Fibroblast of skin of left quadriceps (primary cell): ENCODE data around the gene RPIA.

Experiments used
- DNase-seq, 2 experiments: peaks; one replicate each; pipeline ENCODE4 v3.0.0-alpha.2; 2013; ENCODE audit warnings: low read depth in 2 of 2

Gene RPIA

GRCh38 chr2:88684519-88684918, 7.0 kb upstream of the RPIA start:
- DNase-seq, result no peak

GRCh38 chr2:88686320-88686719, 5.2 kb upstream of the RPIA start:
- no peak for DNase-seq

GRCh38 chr2:88687384-88687783, 4.1 kb upstream of the RPIA start:
- no peak for DNase-seq

DNA sequence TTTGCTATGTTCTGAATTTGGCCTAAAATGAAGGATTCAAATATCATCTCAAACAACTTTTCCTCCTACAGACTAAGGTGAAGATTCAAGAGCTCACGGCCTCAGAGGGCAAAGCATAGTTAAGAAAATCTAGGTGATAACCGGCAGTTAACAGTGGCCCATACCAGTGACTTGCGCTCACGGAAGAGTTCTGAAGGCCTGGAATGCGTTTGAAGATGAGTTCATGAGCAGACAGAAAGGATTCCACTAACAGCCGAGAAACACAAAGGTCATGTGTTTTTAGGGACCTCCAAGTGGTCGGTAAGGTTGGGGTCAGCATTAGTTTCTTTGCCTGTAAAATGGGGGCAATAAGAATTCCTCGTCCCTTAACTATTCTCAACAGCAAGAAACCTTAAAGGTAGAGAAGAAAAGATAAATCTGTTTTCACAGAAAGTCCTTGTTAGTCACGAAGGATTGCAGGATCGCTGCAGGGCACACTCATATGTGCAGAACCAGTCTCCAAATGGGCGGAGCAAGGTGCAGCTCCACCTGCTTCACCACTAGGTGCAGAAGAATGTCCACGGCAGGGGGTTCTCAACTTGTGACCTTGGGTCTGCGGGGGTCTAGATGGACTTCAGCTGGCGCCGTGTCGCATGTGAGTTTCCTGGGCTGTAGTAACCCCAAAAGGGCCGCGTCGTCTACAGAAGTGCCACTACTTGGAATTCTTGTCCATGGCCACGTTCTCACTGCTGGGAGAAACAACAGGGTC, 708 bp upstream of the RPIA start:
- DNase-seq, result no peak

- no peak for DNase-seq
Measured at GRCh38 chr2:88692187-88692586, 714 bp downstream of the RPIA start.

GRCh38 chr2:88693911-88694414, 2.5 kb downstream of the RPIA start:
- no peak for DNase-seq

GRCh38 chr2:88696611-88697010, 5.1 kb downstream of the RPIA start:
- no peak for DNase-seq

GRCh38 chr2:88697370-88698026, 6.0 kb downstream of the RPIA start:
- no peak for DNase-seq

DNA sequence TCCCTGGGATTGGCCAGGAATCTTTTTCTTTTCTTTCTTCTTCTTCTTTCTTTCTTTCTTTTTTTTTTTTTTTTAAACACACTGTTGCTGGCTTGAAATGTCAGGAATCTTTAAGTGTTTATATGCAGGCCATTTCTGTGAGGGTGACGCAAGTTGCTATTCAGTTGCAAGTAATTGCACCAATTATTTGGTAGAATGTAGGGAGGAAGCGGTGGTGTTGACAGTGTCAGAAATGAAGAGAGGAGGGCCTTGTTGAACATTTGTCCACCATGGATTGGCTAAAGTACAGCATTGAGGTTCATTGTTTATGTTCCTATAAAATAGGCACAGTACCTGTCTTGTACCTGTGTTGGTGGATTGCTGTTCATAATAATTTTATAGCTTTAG, 6.5 kb downstream of the RPIA start:
- no peak for DNase-seq

- no peak for DNase-seq
Measured at GRCh38 chr2:88698498-88699233, 7.2 kb downstream of the RPIA start.

- no peak for DNase-seq
Measured at GRCh38 chr2:88707003-88707402, 15.5 kb downstream of the RPIA start.

DNA sequence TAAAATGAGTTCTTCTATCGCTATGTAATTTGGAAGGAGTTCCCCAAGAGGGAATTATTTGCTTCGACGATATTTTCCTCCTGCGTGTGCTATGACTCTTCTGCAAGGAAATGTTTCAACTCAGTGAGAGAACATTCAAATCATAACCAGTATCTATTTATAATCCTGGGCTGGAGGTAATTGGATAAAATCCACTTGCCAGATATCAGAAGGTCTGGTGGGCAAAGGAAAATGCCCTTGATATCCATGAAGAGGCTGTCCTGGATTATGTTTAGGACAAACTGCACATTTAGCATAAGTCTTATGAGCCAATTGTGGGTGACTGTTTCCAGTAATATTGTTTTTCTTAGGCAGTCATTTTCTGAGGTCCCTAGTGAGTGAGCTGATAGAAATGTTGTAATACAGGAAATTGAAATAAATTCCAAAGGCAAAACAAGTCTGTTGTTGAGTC, 17.7 kb downstream of the RPIA start:
- peak; percentile 9 to 12 for DNase-seq

- no peak for DNase-seq
Measured at GRCh38 chr2:88711289-88711688, 19.8 kb downstream of the RPIA start.

DNA sequence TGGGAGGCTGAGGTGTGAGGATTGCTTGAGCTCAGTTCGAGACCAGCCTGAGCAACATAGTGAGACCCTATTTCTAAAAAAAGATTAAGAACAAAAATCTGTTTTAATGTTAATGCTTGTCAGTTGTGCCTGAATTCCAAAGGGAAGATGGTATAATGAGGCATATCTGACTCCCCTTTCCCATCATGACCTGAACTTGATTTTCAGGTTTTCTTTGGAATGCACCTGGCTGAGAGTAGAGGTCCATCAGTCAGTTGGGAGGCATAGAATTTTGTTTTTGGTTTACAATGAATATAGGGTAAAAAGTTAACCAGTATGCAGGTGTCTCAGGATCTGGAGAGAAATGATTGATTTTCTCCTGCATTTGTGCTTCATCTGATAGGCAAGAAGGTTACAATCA, 20.4 kb downstream of the RPIA start:
- DNase-seq, result no peak

- no peak for DNase-seq
Measured at GRCh38 chr2:88713408-88713807, 21.9 kb downstream of the RPIA start.

GRCh38 chr2:88714667-88715066, 23.2 kb downstream of the RPIA start:
- no peak for DNase-seq

DNA sequence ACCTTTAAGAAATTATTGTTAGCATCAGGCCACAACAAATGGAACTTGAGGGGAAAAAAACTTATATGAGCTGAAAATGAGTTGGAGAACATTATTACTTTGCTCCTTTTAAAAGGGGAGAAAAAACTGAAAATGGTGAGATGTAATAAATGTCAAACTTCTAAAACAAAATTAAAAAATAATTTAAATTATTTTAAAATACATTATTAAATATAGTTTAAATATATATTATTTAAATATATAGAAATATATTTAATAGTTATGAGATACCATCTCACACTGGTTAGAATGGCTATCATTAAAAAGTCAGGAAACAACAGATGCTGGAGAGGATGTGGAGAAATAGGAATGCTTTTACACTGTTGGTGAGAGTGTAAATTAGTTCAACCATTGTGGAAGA, 28.9 kb downstream of the RPIA start:
- DNase-seq, result no peak

DNA sequence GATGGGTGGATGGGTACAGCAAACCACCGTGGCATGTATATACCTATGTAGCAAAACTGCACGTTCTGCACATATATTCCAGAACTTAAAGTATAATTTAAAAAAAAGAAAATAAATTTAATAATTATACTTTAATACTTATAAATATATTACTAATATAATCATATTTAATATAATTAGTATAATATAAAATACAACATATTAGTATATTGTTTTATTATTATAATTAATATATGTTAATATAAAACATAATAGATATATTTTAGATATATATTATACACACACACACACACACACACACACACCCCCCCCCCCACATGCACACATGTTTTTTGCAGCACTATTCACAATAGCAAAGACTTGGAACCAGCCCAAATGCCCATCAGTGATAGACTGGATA, 29.8 kb downstream of the RPIA start:
- DNase-seq, result no peak

- DNase-seq, result no peak
Measured at GRCh38 chr2:88724643-88725332, 33.3 kb downstream of the RPIA start.

DNA sequence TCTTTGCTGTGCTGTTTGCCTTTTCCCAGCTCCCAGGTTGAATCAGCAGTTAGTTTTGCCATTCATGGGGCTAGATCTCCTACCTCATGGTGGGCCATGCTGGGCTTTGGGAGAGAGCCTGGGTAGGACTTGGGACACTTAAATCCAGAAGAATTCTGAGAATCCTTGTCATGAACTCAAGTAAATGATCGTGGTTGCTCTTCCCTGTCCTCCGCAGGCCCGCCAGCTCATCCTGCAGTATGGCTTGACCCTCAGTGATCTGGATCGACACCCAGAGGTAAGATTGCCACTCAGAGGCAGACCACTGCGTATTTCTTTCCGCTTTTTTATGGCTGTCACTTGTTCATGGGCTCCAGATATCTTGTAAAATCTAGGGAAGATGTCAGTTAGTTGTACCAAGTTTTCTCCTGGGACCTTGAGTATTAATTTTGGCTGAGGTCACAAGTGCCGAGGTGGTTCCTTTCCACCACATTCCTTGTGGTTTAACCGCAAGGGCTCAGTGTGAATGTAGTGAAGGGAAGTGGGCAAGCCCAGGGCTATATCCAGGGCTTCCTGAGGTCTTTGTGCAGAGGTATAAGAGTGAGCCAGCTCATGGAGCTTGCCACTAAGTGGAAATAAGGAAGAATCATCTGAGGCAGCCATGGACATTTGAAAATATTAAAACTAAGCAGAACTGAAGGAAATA, 37.7 kb downstream of the RPIA start:
- no peak for DNase-seq

DNA sequence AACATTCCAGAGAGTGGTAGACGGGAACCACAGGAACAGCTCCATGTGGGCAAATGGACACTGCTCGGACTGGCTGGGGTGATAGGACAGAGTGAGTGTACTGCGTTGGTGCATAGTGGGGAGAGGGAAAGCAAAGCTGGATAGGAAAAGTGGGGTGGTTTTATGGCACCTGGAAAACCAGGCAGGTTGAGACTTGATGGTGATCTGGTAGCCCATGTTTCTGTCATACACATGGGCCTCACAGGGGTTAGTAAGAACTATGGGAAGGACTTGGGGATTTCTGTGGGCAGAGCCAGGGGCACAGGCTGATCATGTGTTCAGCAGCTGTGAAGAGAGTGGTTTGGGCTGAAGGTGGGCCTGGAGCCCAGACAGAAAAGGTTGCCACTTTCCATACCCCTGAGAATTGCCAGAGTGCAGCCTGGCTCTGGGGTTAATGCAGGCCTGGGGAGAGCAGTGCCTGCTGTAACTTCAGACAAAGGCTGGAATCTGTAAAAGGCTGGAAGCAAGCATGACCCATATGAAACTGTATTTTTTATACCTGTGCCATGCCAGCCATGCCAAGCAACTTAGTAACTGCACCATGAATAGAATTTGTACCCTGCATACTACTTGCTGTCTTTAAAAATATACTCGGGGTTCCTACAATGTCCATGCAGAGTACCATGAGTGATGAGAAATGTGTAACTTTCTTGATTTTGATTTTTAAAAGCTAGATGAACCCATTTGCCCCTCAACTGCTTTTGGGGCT, 41.9 kb downstream of the RPIA start:
- DNase-seq, result no peak
